Astrocyte (in vitro differentiated cells and primary cell): ENCODE measurements around the gene KCNMB2. TPM values are rescaled to one million over a fixed set of nuclear protein-coding genes. Genes with fewer than 3 reads are reported as not detected.

Source experiments
- DNase-seq: peaks from one replicate; pipeline ENCODE4 v3.0.0-alpha.2; 2010; ENCODE audit warnings: low read depth
- FAIRE-seq: peaks from 2 replicates; lab custom pipeline; 2011; peaks lifted over from hg19 to GRCh38; lab: Jason Lieb, UNC
- H2AFZ ChIP-seq: 2 replicates; pipeline ENCODE4 v1.6.0; 2012; ENCODE audit warnings: low read depth, low read length, inconsistent platforms
- H3K27ac ChIP-seq: 2 replicates; pipeline ENCODE4 v1.5.1; 2011; ENCODE audit warnings: low read depth, low read length, inconsistent platforms
- H3K27me3 ChIP-seq: 2 replicates; pipeline ENCODE4 v1.6.0; 2011; ENCODE audit warnings: low read length, inconsistent platforms; ENCODE audit not compliant: insufficient read depth
- H3K36me3 ChIP-seq: 2 replicates; pipeline ENCODE4 v1.5.1; 2011; ENCODE audit warnings: low read length, inconsistent platforms; ENCODE audit not compliant: insufficient read depth
- H3K4me1 ChIP-seq: 2 replicates; pipeline ENCODE4 v1.5.1; 2011; ENCODE audit warnings: low read length, inconsistent platforms; ENCODE audit not compliant: insufficient read depth
- H3K4me2 ChIP-seq: 2 replicates; pipeline ENCODE4 v1.6.0; 2012; ENCODE audit warnings: low read length, inconsistent platforms
- H3K4me3 ChIP-seq: 2 replicates; pipeline ENCODE4 v1.5.1; 2011; ENCODE audit warnings: low read depth, mild to moderate bottlenecking, low read length, inconsistent platforms; ENCODE audit not compliant: insufficient read depth
- H3K79me2 ChIP-seq: 2 replicates; pipeline ENCODE4 v1.6.0; 2012; ENCODE audit warnings: mild to moderate bottlenecking, low read length, inconsistent platforms; ENCODE audit not compliant: insufficient read depth
- H3K9ac ChIP-seq: 2 replicates; pipeline ENCODE4 v1.6.0; 2012; ENCODE audit warnings: mild to moderate bottlenecking, low read length, inconsistent platforms
- H3K9me3 ChIP-seq: 2 replicates; pipeline ENCODE4 v1.5.1; 2012; ENCODE audit warnings: low read depth, mild to moderate bottlenecking, low read length, inconsistent platforms; ENCODE audit not compliant: insufficient read depth
- H4K20me1 ChIP-seq: 2 replicates; pipeline ENCODE4 v1.6.0; 2012; ENCODE audit warnings: low read length, inconsistent platforms; ENCODE audit not compliant: insufficient read depth
- H3K27ac Mint-ChIP-seq: one replicate; pipeline ENCODE4 v1.8.0; 2021; ENCODE audit warnings: mild to moderate bottlenecking, mixed read lengths; ENCODE audit not compliant: unreplicated experiment
- H3K27me3 Mint-ChIP-seq: one replicate; pipeline ENCODE4 v1.8.0; 2021; ENCODE audit warnings: low read depth, mixed read lengths; ENCODE audit not compliant: unreplicated experiment
- H3K36me3 Mint-ChIP-seq: one replicate; pipeline ENCODE4 v1.8.0; 2021; ENCODE audit warnings: low read depth, mixed read lengths; ENCODE audit not compliant: unreplicated experiment
- H3K4me1 Mint-ChIP-seq: one replicate; pipeline ENCODE4 v1.8.0; 2021; ENCODE audit warnings: low read depth, mixed read lengths; ENCODE audit not compliant: unreplicated experiment
- H3K4me3 Mint-ChIP-seq: one replicate; pipeline ENCODE4 v1.8.0; 2021; ENCODE audit warnings: mild to moderate bottlenecking, moderate library complexity, mixed read lengths; ENCODE audit not compliant: unreplicated experiment
- H3K9me3 Mint-ChIP-seq: one replicate; pipeline ENCODE4 v1.8.0; 2021; ENCODE audit warnings: mild to moderate bottlenecking, mixed read lengths; ENCODE audit not compliant: unreplicated experiment
- EZH2 ChIP-seq: IDR thresholded peaks from 2 replicates; pipeline ENCODE4 v1.6.1; 2012; ENCODE audit warnings: mild to moderate bottlenecking, low read length, inconsistent platforms; ENCODE audit not compliant: insufficient read depth
- total RNA-seq: library from RNA; stranded (reverse); gene quantifications from 2 replicates; pipeline ENCODE4 v1.2.1, GENCODE V29; 2021
- TF ChIP-seq, protein P1 (sequence below): IDR thresholded peaks from 2 replicates; pipeline ENCODE4 v1.5.1; 2011; ENCODE audit warnings: low read depth, mild to moderate bottlenecking, inconsistent platforms, low read length, moderate library complexity; ENCODE audit not compliant: insufficient read depth

KCNMB2 gene
- total RNA-seq, 1 donor from 2014 or later = not detected

DNA sequence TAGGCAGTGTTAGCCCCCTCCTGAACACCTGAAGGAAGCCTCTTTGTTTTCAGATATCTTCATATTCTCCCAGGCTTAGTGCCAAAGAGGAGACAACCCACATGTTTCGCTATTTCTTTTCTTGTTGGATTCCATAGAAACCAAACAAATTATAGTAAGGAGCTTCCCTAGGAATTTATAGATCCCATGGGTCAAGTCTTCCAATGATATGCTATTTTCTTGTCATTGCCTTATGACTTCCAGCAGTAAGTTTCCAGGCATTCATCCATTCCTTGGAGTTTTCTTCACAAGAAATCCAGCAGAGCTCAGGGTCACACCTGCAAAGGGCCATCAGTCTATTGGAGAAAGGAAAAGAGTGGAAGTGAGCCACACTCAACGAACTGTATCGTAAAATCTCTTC, 9.9 kb upstream of the KCNMB2 start:
- FAIRE-seq = no peak
- no peaks in the 10 kb centered on the region for H3K36me3 ChIP-seq
- H2AFZ ChIP-seq = no peak overlapping the region
- H3K9ac ChIP-seq = no peak overlapping the region
- H3K79me2 ChIP-seq = no peaks in the 10 kb centered on the region
- DNase-seq = no peak
- no peaks in the 10 kb centered on the region for H3K4me1 ChIP-seq
- H3K27me3 ChIP-seq = no peaks in the 10 kb centered on the region
- Mint-ChIP-seq H3K36me3 (no peaks in the 10 kb centered on the region), H3K4me1 (peaks cover 9% of the 10 kb centered on the region), H3K9me3 (no peaks in the 10 kb centered on the region), H3K4me3 (no peak overlapping the region), H3K27ac (no peak overlapping the region), H3K27me3 (no peaks in the 10 kb centered on the region)
- H3K4me2 ChIP-seq = no peak overlapping the region
- H4K20me1 ChIP-seq = no peaks in the 10 kb centered on the region
- no peak overlapping the region for H3K4me3 ChIP-seq
- no peak for TF ChIP-seq EZH2
- TF ChIP-seq, protein P1, sequence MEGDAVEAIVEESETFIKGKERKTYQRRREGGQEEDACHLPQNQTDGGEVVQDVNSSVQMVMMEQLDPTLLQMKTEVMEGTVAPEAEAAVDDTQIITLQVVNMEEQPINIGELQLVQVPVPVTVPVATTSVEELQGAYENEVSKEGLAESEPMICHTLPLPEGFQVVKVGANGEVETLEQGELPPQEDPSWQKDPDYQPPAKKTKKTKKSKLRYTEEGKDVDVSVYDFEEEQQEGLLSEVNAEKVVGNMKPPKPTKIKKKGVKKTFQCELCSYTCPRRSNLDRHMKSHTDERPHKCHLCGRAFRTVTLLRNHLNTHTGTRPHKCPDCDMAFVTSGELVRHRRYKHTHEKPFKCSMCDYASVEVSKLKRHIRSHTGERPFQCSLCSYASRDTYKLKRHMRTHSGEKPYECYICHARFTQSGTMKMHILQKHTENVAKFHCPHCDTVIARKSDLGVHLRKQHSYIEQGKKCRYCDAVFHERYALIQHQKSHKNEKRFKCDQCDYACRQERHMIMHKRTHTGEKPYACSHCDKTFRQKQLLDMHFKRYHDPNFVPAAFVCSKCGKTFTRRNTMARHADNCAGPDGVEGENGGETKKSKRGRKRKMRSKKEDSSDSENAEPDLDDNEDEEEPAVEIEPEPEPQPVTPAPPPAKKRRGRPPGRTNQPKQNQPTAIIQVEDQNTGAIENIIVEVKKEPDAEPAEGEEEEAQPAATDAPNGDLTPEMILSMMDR = no peak
- H3K9me3 ChIP-seq = no peaks in the 10 kb centered on the region
- H3K27ac ChIP-seq = no peak overlapping the region

DNA sequence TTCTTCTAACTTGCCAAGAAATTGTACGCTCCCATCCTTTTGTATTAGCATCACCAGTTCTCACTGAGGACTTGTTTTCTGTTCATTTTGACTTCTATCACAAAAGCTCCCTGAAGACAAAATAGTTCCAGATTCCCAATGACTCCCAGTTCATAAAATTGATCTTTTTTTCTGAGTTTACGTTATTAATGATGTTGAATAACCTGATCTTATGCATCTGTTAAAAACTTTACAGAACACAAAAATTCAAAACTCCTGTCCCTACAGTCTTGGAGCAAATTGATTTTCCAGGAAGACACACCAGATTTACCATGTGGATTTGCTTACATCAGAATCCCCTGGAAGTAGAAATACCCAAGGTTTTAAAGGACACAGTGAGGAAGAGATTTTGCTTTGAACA, 8.3 kb upstream of the KCNMB2 start:
- Mint-ChIP-seq H3K27me3 (no peaks in the 10 kb centered on the region), H3K36me3 (no peaks in the 10 kb centered on the region), H3K4me3 (no peak overlapping the region), H3K27ac (no peak overlapping the region), H3K4me1 (peaks cover 7% of the 10 kb centered on the region), H3K9me3 (no peaks in the 10 kb centered on the region)
- H3K79me2 ChIP-seq = no peaks in the 10 kb centered on the region
- no peak overlapping the region for H3K4me2 ChIP-seq
- peak; percentile 45 for FAIRE-seq
- H3K27me3 ChIP-seq = no peaks in the 10 kb centered on the region
- H2AFZ ChIP-seq = no peak overlapping the region
- no peaks in the 10 kb centered on the region for H3K4me1 ChIP-seq
- no peak overlapping the region for H3K9ac ChIP-seq
- H3K27ac ChIP-seq = no peak overlapping the region
- DNase-seq = no peak
- H3K9me3 ChIP-seq = no peaks in the 10 kb centered on the region
- TF ChIP-seq, protein P1 = no peak
- no peak for TF ChIP-seq EZH2
- H3K36me3 ChIP-seq = no peaks in the 10 kb centered on the region
- no peaks in the 10 kb centered on the region for H4K20me1 ChIP-seq
- no peak overlapping the region for H3K4me3 ChIP-seq

DNA sequence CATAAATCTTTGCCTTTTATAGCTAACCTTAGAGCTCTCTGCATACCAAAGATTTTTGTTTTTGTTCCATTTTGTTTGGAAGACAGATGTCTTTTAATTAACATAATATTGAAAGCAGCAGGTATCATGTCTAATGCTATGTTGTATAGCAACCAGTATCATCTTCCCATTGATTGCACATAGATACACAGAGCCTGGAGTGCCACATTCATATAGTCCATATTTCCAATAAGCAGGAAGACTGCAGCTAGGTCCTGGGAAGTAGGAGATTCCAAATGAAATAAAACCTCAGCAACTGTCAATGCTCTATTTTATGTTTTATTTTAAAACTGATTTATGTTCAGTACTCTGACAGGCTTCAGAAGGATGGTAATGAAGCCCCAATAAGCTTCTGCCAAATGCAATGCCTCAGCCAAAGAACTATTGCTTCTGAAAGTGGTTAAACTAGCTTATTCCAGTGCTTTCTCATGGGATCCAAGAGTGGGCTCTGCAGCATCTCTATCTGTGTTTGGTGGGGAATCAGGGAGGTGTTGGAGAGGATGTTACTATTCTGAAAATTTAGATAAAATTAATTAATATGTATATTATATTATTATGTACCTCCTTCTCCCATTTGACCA, 6.5 kb upstream of the KCNMB2 start:
- Histone ChIP-seq H2AFZ (no peak overlapping the region), H3K27me3 (no peaks in the 10 kb centered on the region), H3K79me2 (no peaks in the 10 kb centered on the region), H3K27ac (no peak overlapping the region), H3K36me3 (no peaks in the 10 kb centered on the region), H4K20me1 (no peaks in the 10 kb centered on the region), H3K9me3 (no peaks in the 10 kb centered on the region), H3K9ac (no peak overlapping the region), H3K4me3 (no peak overlapping the region), H3K4me1 (no peaks in the 10 kb centered on the region), H3K4me2 (no peak overlapping the region)
- H3K36me3 Mint-ChIP-seq = no peaks in the 10 kb centered on the region
- TF ChIP-seq EZH2 = no peak
- TF ChIP-seq, protein P1 = no peak
- FAIRE-seq = no peak
- peaks cover 5% of the 10 kb centered on the region for H3K4me1 Mint-ChIP-seq
- no peak for DNase-seq
- H3K27me3 Mint-ChIP-seq = peaks cover 2% of the 10 kb centered on the region
- no peak overlapping the region for H3K27ac Mint-ChIP-seq
- no peaks in the 10 kb centered on the region for H3K9me3 Mint-ChIP-seq
- no peak overlapping the region for H3K4me3 Mint-ChIP-seq
